Caco-2 (cell line): Measurements from ENCODE around the gene TMTC2. TPM values are rescaled to one million over a fixed set of nuclear protein-coding genes. Genes with fewer than 3 reads are reported as not detected.

Experiments
- BruUV-seq: library from RNA; stranded (reverse); fragments of 400-500 nt; replicated peaks from 2 replicates; lab custom pipeline; 2021; lab: Mats Ljungman, UMichigan
- CTCF ChIA-PET: fragments of 300-600 bp; sonication (Branson Sonifier 250); formaldehyde crosslinking; loops from one replicate; lab custom pipeline; 2022; ENCODE audit warnings: antibody characterized with exemption; lab: Charles Lee
- POLR2A ChIA-PET: fragments of 300-600 bp; sonication (Branson Sonifier 250); formaldehyde crosslinking; loops from one replicate; lab custom pipeline; 2022; ENCODE audit warnings: antibody characterized with exemption; lab: Charles Lee
- DNase-seq, 2 experiments: peaks; one replicate each; pipeline versions ENCODE4 v3.0.0 to v3.0.0-alpha.2; 2020 to 2022
- H3K27me3 ChIP-seq: replicated peaks from 2 replicates; pipeline ENCODE4 v1.6.0; 2011; ENCODE audit warnings: low read length; ENCODE audit not compliant: control insufficient read depth, insufficient read depth
- H3K36me3 ChIP-seq: 2 replicates; pipeline ENCODE4 v1.5.1; 2011; ENCODE audit warnings: low read length; ENCODE audit not compliant: control insufficient read depth, insufficient read depth
- H3K4me1 ChIP-seq: fragments of 250-450 bp; sonication (Bioruptor Pico); 2 replicates; pipeline ENCODE4 v1.5.1; 2020; ENCODE audit warnings: mild to moderate bottlenecking
- H3K4me3 ChIP-seq: 2 replicates; pipeline ENCODE4 v1.5.1; 2011; ENCODE audit warnings: low read depth, mild to moderate bottlenecking, control low read depth, low read length
- H3K9me3 ChIP-seq: fragments of 250-450 bp; sonication (Bioruptor Pico); 2 replicates; pipeline ENCODE4 v1.5.1; 2020; ENCODE audit warnings: mild to moderate bottlenecking, moderate library complexity
- H3K27ac Mint-ChIP-seq: one replicate; pipeline ENCODE4 v1.8.0; 2022; ENCODE audit warnings: mixed read lengths; ENCODE audit not compliant: unreplicated experiment
- H3K27me3 Mint-ChIP-seq: one replicate; pipeline ENCODE4 v1.8.0; 2022; ENCODE audit warnings: mixed read lengths; ENCODE audit not compliant: insufficient read depth, unreplicated experiment
- H3K36me3 Mint-ChIP-seq: one replicate; pipeline ENCODE4 v1.8.0; 2022; ENCODE audit warnings: mild to moderate bottlenecking, mixed read lengths; ENCODE audit not compliant: insufficient read depth, unreplicated experiment
- H3K4me1 Mint-ChIP-seq: one replicate; pipeline ENCODE4 v1.8.0; 2022; ENCODE audit warnings: low read depth, mixed read lengths; ENCODE audit not compliant: unreplicated experiment
- H3K4me3 Mint-ChIP-seq: one replicate; pipeline ENCODE4 v1.8.0; 2022; ENCODE audit warnings: mild to moderate bottlenecking, moderate library complexity, mixed read lengths; ENCODE audit not compliant: unreplicated experiment
- H3K9me3 Mint-ChIP-seq: one replicate; pipeline ENCODE4 v1.8.0; 2022; ENCODE audit warnings: mixed read lengths; ENCODE audit not compliant: unreplicated experiment
- intact Hi-C: fragments of 100-400 bp; cut with micrococcal nuclease; formaldehyde crosslinking; loops from one replicate; pipeline ENCODE4 v1.10.0; 2022; ENCODE audit not compliant: unreplicated experiment
- total RNA-seq: library from RNA; stranded (reverse); gene quantifications from 2 replicates; pipeline ENCODE4 v1.2.3, GENCODE V29; 2022
- TF ChIP-seq, protein P1 (sequence below), 2 experiments: fragments of 200-600 bp in 1 of 2; IDR thresholded peaks; 1 replicate in 1 of 2; 2 replicates in 1 of 2; pipeline versions ENCODE4 v1.5.1 to v1.8.0; 2011 to 2022; ENCODE audit warnings: antibody characterized with exemption in 1 of 2, control low read depth in 1 of 2, inconsistent platforms in 1 of 2, low read depth in 1 of 2, low read length in 1 of 2, mild to moderate bottlenecking in 1 of 2, moderate library complexity in 1 of 2; ENCODE audit not compliant: insufficient read depth in 1 of 2, severe bottlenecking in 1 of 2, unreplicated experiment in 1 of 2

Gene TMTC2
- total RNA-seq, 1 experiment from 2014 or later, result 2.2 TPM

DNA sequence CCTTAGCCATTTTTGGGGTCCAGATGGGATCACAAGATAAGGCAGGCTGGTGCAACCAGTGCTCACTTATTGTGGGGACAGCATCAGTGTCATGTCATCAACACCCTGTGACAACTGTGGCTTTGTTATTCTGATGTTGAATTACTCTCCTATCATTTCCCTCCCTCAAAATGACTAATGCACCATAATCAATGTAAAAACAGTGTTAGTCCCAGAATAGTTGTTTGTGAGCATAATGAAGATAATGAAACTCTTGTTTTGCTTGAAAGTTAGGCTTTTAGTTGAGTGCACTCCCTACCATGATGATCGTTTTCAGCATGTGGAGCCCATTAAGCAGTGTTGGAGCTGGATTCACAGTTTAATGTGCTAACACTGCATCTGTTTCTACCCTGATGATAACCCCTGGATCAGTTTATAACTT, 151.4 kb downstream of the TMTC2 start:
- Mint-ChIP-seq H3K36me3 (no peaks in the 10 kb centered on the region), H3K4me1 (no peaks in the 10 kb centered on the region), H3K4me3 (no peak overlapping the region), H3K27me3 (no peaks in the 10 kb centered on the region), H3K27ac (no peak overlapping the region), H3K9me3 (no peaks in the 10 kb centered on the region)
- Histone ChIP-seq H3K4me1 (no peaks in the 10 kb centered on the region), H3K36me3 (no peaks in the 10 kb centered on the region), H3K27me3 (no peaks in the 10 kb centered on the region), H3K9me3 (no peaks in the 10 kb centered on the region), H3K4me3 (no peak overlapping the region)
- DNase-seq, result no peak
- BruUV-seq, result no TSS peak
- CTCF ChIA-PET, result no interaction called here
- intact Hi-C loops, result no loop called here
- POLR2A ChIA-PET, result no interaction called here
- TF ChIP-seq, protein P1, sequence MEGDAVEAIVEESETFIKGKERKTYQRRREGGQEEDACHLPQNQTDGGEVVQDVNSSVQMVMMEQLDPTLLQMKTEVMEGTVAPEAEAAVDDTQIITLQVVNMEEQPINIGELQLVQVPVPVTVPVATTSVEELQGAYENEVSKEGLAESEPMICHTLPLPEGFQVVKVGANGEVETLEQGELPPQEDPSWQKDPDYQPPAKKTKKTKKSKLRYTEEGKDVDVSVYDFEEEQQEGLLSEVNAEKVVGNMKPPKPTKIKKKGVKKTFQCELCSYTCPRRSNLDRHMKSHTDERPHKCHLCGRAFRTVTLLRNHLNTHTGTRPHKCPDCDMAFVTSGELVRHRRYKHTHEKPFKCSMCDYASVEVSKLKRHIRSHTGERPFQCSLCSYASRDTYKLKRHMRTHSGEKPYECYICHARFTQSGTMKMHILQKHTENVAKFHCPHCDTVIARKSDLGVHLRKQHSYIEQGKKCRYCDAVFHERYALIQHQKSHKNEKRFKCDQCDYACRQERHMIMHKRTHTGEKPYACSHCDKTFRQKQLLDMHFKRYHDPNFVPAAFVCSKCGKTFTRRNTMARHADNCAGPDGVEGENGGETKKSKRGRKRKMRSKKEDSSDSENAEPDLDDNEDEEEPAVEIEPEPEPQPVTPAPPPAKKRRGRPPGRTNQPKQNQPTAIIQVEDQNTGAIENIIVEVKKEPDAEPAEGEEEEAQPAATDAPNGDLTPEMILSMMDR (IDR thresholded peaks at IDR 0.05; ENCODE audit: insufficient read depth in 1 of 2, low read depth in 1 of 2, low read length in 1 of 2, severe bottlenecking in 1 of 2, unreplicated experiment in 1 of 2), result no peak

DNA sequence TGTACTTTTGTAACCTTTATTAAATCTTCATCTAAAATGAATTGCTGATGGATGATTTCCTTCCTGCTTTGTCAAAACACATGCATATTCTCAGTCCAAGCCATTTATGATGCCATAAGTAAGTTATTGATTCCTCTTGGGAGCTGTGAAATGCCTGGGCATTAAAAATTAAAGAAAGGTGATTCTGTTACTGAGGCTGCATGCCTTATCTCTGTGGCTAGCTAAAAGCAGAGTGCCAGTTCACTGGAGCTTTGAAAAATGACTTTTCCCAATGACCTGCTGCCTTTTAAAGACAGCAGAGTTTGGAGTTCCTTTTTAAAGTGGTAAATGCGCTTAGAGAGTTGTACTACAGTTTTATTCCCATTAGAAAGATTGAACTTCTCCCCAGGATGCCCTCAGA, 152.1 kb downstream of the TMTC2 start:
- ChIA-PET CTCF (no interaction called here), POLR2A (no interaction called here)
- Mint-ChIP-seq H3K9me3 (no peaks in the 10 kb centered on the region), H3K36me3 (no peaks in the 10 kb centered on the region), H3K27ac (no peak overlapping the region), H3K4me1 (no peaks in the 10 kb centered on the region), H3K27me3 (no peaks in the 10 kb centered on the region), H3K4me3 (no peak overlapping the region)
- TF ChIP-seq, protein P1 (IDR thresholded peaks at IDR 0.05; ENCODE audit: insufficient read depth in 1 of 2, low read depth in 1 of 2, low read length in 1 of 2, severe bottlenecking in 1 of 2, unreplicated experiment in 1 of 2), result no peak
- H3K9me3 ChIP-seq, result no peaks in the 10 kb centered on the region
- H3K27me3 ChIP-seq, result no peaks in the 10 kb centered on the region
- DNase-seq, result no peak
- no TSS peak for BruUV-seq
- intact Hi-C loops, result no loop called here
- no peaks in the 10 kb centered on the region for H3K36me3 ChIP-seq
- no peaks in the 10 kb centered on the region for H3K4me1 ChIP-seq
- H3K4me3 ChIP-seq, result no peak overlapping the region

DNA sequence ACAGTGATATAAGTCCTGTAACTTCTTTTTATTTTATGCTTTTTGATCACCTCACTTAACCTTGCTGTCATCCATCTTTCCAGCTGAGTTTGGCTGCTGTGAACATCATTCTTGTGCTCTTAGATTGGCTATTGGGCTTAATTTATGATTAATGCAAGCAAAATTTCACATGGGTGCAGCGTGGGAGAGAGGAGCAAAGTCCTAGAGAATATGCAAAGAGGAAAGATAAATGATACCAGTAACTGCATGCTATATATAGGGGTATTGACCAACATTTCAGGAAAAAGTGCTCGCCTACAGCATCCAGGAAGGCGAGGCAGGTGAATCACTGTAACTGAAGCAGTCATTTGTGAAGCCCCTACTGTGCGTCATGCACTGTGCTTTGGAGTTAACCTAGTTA, 153.1 kb downstream of the TMTC2 start:
- Mint-ChIP-seq H3K4me3 (no peak overlapping the region), H3K36me3 (no peaks in the 10 kb centered on the region), H3K27me3 (no peaks in the 10 kb centered on the region), H3K9me3 (no peaks in the 10 kb centered on the region), H3K27ac (no peak overlapping the region), H3K4me1 (no peaks in the 10 kb centered on the region)
- intact Hi-C loops, result no loop called here
- Histone ChIP-seq H3K27me3 (no peaks in the 10 kb centered on the region), H3K4me3 (no peak overlapping the region), H3K36me3 (no peaks in the 10 kb centered on the region), H3K9me3 (no peaks in the 10 kb centered on the region), H3K4me1 (no peaks in the 10 kb centered on the region)
- BruUV-seq, result no TSS peak
- TF ChIP-seq, protein P1 (IDR thresholded peaks at IDR 0.05; ENCODE audit: insufficient read depth in 1 of 2, low read depth in 1 of 2, low read length in 1 of 2, severe bottlenecking in 1 of 2, unreplicated experiment in 1 of 2), result no peak
- POLR2A ChIA-PET, result no interaction called here
- DNase-seq, result no peak
- CTCF ChIA-PET, result no interaction called here
